Duodenal mucosa (tissue), 2 donors: ENCODE results near the gene EIF3C.
"Not testable (repeated sequence)": the region's sequence is repeated elsewhere in the genome, so short reads cannot be mapped to it uniquely, and the experiment has no call there.

Source experiments
- H3K27ac ChIP-seq: one replicate; pipeline ENCODE4 v1.7.0; 2013; ENCODE audit warnings: low read depth, low read length
- H3K27me3 ChIP-seq, 2 donors: one replicate each; pipeline ENCODE4 v1.7.0; 2013; ENCODE audit warnings: low read length in 2 of 2, control low read depth in 1 of 2; ENCODE audit not compliant: insufficient read depth in 2 of 2, control insufficient read depth in 1 of 2
- H3K36me3 ChIP-seq, 2 donors: one replicate each; pipeline ENCODE4 v1.7.0; 2013; ENCODE audit warnings: low read length in 2 of 2, control low read depth in 1 of 2; ENCODE audit not compliant: insufficient read depth in 2 of 2, control insufficient read depth in 1 of 2
- H3K4me1 ChIP-seq, 2 donors: one replicate each; pipeline ENCODE4 v1.7.0; 2013; ENCODE audit warnings: low read length in 2 of 2, control low read depth in 1 of 2; ENCODE audit not compliant: insufficient read depth in 2 of 2, control insufficient read depth in 1 of 2
- H3K4me3 ChIP-seq, 2 donors: one replicate each; pipeline ENCODE4 v1.7.0; 2013; ENCODE audit warnings: low read length in 2 of 2, low read depth in 1 of 2
- H3K9ac ChIP-seq, 2 donors: one replicate each; pipeline ENCODE4 v1.7.0; 2013; ENCODE audit warnings: low read length in 2 of 2, low read depth in 1 of 2
- H3K9me3 ChIP-seq, 2 donors: one replicate each; pipeline ENCODE4 v1.7.0; 2013; ENCODE audit warnings: low read length in 2 of 2, control low read depth in 1 of 2; ENCODE audit not compliant: control insufficient read depth in 1 of 2

Gene EIF3C, protein sequence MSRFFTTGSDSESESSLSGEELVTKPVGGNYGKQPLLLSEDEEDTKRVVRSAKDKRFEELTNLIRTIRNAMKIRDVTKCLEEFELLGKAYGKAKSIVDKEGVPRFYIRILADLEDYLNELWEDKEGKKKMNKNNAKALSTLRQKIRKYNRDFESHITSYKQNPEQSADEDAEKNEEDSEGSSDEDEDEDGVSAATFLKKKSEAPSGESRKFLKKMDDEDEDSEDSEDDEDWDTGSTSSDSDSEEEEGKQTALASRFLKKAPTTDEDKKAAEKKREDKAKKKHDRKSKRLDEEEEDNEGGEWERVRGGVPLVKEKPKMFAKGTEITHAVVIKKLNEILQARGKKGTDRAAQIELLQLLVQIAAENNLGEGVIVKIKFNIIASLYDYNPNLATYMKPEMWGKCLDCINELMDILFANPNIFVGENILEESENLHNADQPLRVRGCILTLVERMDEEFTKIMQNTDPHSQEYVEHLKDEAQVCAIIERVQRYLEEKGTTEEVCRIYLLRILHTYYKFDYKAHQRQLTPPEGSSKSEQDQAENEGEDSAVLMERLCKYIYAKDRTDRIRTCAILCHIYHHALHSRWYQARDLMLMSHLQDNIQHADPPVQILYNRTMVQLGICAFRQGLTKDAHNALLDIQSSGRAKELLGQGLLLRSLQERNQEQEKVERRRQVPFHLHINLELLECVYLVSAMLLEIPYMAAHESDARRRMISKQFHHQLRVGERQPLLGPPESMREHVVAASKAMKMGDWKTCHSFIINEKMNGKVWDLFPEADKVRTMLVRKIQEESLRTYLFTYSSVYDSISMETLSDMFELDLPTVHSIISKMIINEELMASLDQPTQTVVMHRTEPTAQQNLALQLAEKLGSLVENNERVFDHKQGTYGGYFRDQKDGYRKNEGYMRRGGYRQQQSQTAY

GRCh38 chr16:28711220-28712083 is at the start of gene EIF3C:
Gene EIF3C (plus strand): TSS chr16:28711464. CDS start chr16:28711687, 223 bp downstream.
- not testable (repeated sequence) for H3K36me3 ChIP-seq, H3K4me3 ChIP-seq, H3K9ac ChIP-seq, H3K27me3 ChIP-seq, H3K4me1 ChIP-seq, H3K9me3 ChIP-seq, H3K27ac ChIP-seq

DNA sequence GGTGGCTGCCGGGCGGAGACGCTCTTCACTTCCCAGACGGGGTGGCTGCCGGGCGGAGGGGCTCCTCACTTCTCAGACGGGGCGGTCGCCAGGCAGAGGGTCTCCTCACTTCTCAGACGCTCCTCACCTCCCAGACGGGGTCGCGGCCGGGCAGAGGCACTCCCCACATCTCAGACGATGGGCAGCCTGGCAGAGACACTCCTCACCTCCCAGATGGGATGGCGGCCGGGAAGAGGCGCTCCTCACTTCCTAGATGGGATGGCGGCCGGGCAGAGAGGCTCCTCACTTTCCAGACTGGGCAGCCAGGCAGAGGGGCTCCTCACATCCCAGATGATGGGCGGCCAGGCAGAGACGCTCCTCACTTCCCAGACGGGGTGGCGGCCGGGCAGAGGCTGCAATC is 45.0 kb upstream of the EIF3C start:
- not testable (repeated sequence) for H3K4me1 ChIP-seq, H3K9me3 ChIP-seq, H3K27ac ChIP-seq, H3K4me3 ChIP-seq, H3K9ac ChIP-seq, H3K36me3 ChIP-seq, H3K27me3 ChIP-seq

GRCh38 chr16:28667480-28667879 is 43.8 kb upstream of the EIF3C start:
- H3K9me3 ChIP-seq, H3K4me1 ChIP-seq, H3K27me3 ChIP-seq: not testable (repeated sequence)

DNA sequence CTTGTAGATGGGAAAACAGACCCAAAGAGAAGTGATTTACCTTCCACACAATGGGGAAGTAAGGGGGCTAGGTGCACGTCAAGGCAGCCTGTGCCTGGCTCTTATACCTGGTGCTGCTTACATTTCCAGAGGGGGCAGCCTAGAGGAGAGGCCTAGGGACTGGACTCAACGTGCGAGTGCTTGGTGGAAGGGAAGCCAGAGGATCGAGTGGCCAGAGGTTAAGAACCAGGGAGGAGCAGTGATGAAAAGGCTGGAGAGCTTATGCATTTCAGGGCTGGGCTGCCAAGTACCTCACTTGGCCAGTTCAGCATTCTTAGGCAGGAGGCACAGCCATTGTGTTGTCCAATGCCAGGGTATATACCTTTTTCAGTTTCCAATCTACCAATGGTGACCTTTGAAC is 43.1 kb upstream of the EIF3C start:
- not testable (repeated sequence) for H3K36me3 ChIP-seq, H3K4me3 ChIP-seq, H3K27ac ChIP-seq, H3K27me3 ChIP-seq, H3K9me3 ChIP-seq, H3K9ac ChIP-seq, H3K4me1 ChIP-seq

More at GRCh38 chr16:28667480-28667879, 43.8 kb upstream of the EIF3C start:
- not testable (repeated sequence) for H3K4me3 ChIP-seq, H3K36me3 ChIP-seq, H3K9ac ChIP-seq, H3K27ac ChIP-seq

DNA sequence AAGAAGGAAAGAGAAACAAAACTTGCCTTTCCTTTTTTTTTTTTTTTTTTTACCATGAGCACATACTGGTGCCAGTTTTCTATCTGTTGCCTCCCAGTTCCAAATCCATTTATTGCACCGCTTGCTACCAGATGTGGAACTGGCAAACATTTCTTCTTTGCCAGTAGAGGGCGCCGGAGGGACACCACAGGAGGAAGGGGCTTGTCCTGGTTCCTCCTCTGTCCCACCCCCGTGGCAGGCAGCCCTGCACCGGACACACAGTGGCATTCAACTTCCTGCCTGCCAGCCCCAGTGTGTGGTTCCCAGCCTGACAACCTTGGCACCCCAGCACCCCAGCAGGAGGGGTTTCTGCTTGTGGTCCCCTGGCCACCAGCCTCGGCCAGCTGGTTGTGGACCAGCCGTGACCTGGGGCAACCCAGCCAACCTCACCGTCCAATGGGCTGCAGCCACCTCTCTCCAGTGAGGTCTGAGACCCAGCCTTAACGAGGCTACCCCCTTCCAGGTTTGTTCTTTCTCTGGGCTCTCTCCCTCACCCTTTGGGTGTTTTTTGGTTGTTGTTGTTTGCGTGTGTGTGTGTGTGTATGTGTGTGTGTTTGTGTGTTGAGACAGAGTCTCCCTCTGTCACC is 22.8 kb upstream of the EIF3C start:
- not testable (repeated sequence) for H3K9ac ChIP-seq, H3K4me1 ChIP-seq, H3K27me3 ChIP-seq, H3K36me3 ChIP-seq, H3K27ac ChIP-seq, H3K9me3 ChIP-seq, H3K4me3 ChIP-seq

- H3K27ac ChIP-seq, H3K9me3 ChIP-seq, H3K36me3 ChIP-seq, H3K4me1 ChIP-seq, H3K4me3 ChIP-seq, H3K27me3 ChIP-seq, H3K9ac ChIP-seq: not testable (repeated sequence)
Measured at GRCh38 chr16:28689425-28689824, 21.8 kb upstream of the EIF3C start.

GRCh38 chr16:28691722-28692121 is 19.5 kb upstream of the EIF3C start:
- not testable (repeated sequence) for H3K36me3 ChIP-seq, H3K27me3 ChIP-seq, H3K4me3 ChIP-seq, H3K9me3 ChIP-seq, H3K27ac ChIP-seq, H3K9ac ChIP-seq, H3K4me1 ChIP-seq

GRCh38 chr16:28693257-28693950 is 17.9 kb upstream of the EIF3C start:
- not testable (repeated sequence) for H3K4me3 ChIP-seq, H3K27me3 ChIP-seq, H3K9me3 ChIP-seq, H3K9ac ChIP-seq, H3K36me3 ChIP-seq, H3K27ac ChIP-seq, H3K4me1 ChIP-seq

DNA sequence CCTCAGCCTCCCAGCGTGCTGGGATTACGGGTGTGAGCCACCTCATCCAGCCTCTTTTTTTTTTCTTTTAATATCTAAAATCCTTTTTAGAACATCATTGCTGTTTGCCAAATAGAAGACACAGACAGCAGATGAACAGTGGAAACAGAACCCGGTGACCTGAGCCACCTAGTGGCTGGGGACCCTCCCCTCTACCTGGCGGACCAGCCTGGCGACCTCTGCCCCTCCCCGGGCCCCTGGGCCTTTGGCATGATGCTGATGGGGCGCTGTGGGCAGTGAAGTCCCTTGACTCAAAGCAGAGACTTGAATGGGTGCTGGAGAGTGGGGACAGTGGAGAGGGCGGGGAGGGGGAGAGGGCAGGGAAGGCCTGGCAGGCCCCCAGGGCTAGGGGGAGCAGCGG is 11.5 kb upstream of the EIF3C start:
- H3K9ac ChIP-seq, H3K9me3 ChIP-seq, H3K27me3 ChIP-seq, H3K27ac ChIP-seq, H3K4me3 ChIP-seq, H3K36me3 ChIP-seq, H3K4me1 ChIP-seq: not testable (repeated sequence)
